SK-N-SH treated with all-trans-retinoic acid at 6 μM for 48 hours (cell line): ENCODE data around the gene CD248.

Experiments used
- ATAC-seq: fragments of 200-7000 bp; cut with Tn5 transposase; 3 replicates; pipeline ENCODE4 v1.9.1; 2020; ENCODE audit warnings: mild to moderate bottlenecking, moderate library complexity
- BACH2 ChIP-seq: fragments of 250-450 bp; sonication (Bioruptor Pico); IDR thresholded peaks from 2 replicates; pipeline ENCODE4 v1.9.0; 2021; ENCODE audit warnings: mild to moderate bottlenecking, borderline replicate concordance
- ESRRG ChIP-seq: fragments of 250-450 bp; sonication (Bioruptor Pico); IDR thresholded peaks from 2 replicates; pipeline ENCODE4 v1.6.1; 2021; ENCODE audit warnings: mild to moderate bottlenecking
- GLIS3 ChIP-seq: fragments of 250-450 bp; sonication (Bioruptor Pico); IDR thresholded peaks from 2 replicates; pipeline ENCODE4 v1.5.0; 2020; ENCODE audit warnings: mild to moderate bottlenecking, moderate library complexity
- ISL1 ChIP-seq: fragments of 250-450 bp; sonication (Bioruptor Pico); IDR thresholded peaks from 2 replicates; pipeline ENCODE4 v2.1.2; 2022; ENCODE audit warnings: mild to moderate bottlenecking, moderate library complexity
- OSR1 ChIP-seq: fragments of 250-450 bp; sonication (Bioruptor Pico); IDR thresholded peaks from 2 replicates; pipeline ENCODE4 v1.8.0; 2022; ENCODE audit warnings: moderate library complexity, mild to moderate bottlenecking, inconsistent platforms
- SNAI2 ChIP-seq: fragments of 250-450 bp; sonication (Bioruptor Pico); IDR thresholded peaks from 2 replicates; pipeline ENCODE4 v1.5.0; 2020; ENCODE audit warnings: mild to moderate bottlenecking, moderate library complexity
- TCF4 ChIP-seq: fragments of 250-450 bp; sonication (Bioruptor Pico); IDR thresholded peaks from 2 replicates; pipeline ENCODE4 v1.8.0; 2021; ENCODE audit warnings: mild to moderate bottlenecking, moderate library complexity, borderline replicate concordance
- TOX ChIP-seq: fragments of 250-450 bp; sonication (Bioruptor Pico); IDR thresholded peaks from 2 replicates; pipeline ENCODE4 v1.8.0; 2021; ENCODE audit warnings: mild to moderate bottlenecking, moderate library complexity, borderline replicate concordance
- ZC3H10 ChIP-seq: fragments of 250-450 bp; sonication (Bioruptor Pico); IDR thresholded peaks from 2 replicates; pipeline ENCODE4 v1.5.1; 2021; ENCODE audit warnings: mild to moderate bottlenecking, moderate library complexity
- ZFP30 ChIP-seq: fragments of 450-650 bp; formaldehyde crosslinking; IDR thresholded peaks from 2 replicates; pipeline ENCODE4 v1.5.0; 2022; ENCODE audit warnings: mild to moderate bottlenecking, moderate library complexity
- ZNF565 ChIP-seq: fragments of 450-650 bp; formaldehyde crosslinking; conservative IDR thresholded peaks from 2 replicates; pipeline ENCODE4 v1.5.0; 2020; ENCODE audit warnings: low read depth, mild to moderate bottlenecking, moderate library complexity
- ZNF70 ChIP-seq: fragments of 450-650 bp; formaldehyde crosslinking; IDR thresholded peaks from 2 replicates; pipeline ENCODE4 v1.5.0; 2020; ENCODE audit warnings: mild to moderate bottlenecking, moderate library complexity
- ZNF8 ChIP-seq: fragments of 450-650 bp; formaldehyde crosslinking; IDR thresholded peaks from 2 replicates; pipeline ENCODE4 v1.5.0; 2020; ENCODE audit warnings: mild to moderate bottlenecking, moderate library complexity
- TF ChIP-seq, protein P1 (sequence below): fragments of 250-450 bp; sonication (Bioruptor Pico); IDR thresholded peaks from 2 replicates; pipeline ENCODE4 v1.8.0; 2020; ENCODE audit warnings: mild to moderate bottlenecking, moderate library complexity, borderline replicate concordance
- TF ChIP-seq, protein P2 (sequence below): fragments of 250-450 bp; sonication (Bioruptor Pico); IDR thresholded peaks from 2 replicates; pipeline ENCODE4 v1.8.0; 2021; ENCODE audit warnings: low read depth, mild to moderate bottlenecking, moderate library complexity, borderline replicate concordance
- TF ChIP-seq, protein P3 (sequence below): fragments of 250-450 bp; sonication (Bioruptor Pico); IDR thresholded peaks from 2 replicates; pipeline ENCODE4 v1.5.1; 2021; ENCODE audit warnings: mild to moderate bottlenecking, moderate library complexity
- TF ChIP-seq, protein P4 (sequence below): fragments of 250-450 bp; sonication (Bioruptor Pico); IDR thresholded peaks from 2 replicates; pipeline ENCODE4 v1.5.0; 2020; ENCODE audit warnings: mild to moderate bottlenecking, moderate library complexity
- TF ChIP-seq, protein P5 (sequence below): fragments of 250-450 bp; sonication (Bioruptor Pico); IDR thresholded peaks from 2 replicates; pipeline ENCODE4 v1.5.1; 2020; ENCODE audit warnings: low read depth, mild to moderate bottlenecking, moderate library complexity

The CD248 gene

DNA sequence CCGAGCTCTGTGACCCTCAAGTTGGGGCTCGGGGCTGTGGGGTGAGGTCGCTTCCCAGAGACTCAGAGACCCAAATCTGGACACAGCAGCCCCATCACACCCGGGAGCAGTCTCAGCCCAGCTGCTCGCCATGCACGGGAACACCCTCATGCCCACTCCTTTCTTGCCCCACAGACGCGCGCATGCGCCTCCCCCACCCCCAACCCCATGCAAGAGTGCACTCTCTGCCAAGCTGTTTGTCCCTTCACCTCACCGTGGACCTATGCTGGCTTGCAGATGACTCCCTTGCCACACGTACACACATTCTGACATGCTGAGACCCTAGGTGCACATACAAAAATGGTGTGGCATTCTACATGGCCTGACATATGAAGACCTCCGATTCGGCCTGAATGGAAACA, 478 bp upstream of the CD248 start:
- ATAC-seq: no peak
- TF ChIP-seq ZFP30 (CRISPR knock-in tag) (no peak), ZNF70 (CRISPR knock-in tag) (no peak), SNAI2 (no peak), ESRRG (no peak), ZC3H10 (no peak), GLIS3 (CRISPR knock-in tag) (no peak), BACH2 (CRISPR knock-in tag) (no peak), ZNF565 (CRISPR knock-in tag) (no peak)
- TF ChIP-seq, protein P1, sequence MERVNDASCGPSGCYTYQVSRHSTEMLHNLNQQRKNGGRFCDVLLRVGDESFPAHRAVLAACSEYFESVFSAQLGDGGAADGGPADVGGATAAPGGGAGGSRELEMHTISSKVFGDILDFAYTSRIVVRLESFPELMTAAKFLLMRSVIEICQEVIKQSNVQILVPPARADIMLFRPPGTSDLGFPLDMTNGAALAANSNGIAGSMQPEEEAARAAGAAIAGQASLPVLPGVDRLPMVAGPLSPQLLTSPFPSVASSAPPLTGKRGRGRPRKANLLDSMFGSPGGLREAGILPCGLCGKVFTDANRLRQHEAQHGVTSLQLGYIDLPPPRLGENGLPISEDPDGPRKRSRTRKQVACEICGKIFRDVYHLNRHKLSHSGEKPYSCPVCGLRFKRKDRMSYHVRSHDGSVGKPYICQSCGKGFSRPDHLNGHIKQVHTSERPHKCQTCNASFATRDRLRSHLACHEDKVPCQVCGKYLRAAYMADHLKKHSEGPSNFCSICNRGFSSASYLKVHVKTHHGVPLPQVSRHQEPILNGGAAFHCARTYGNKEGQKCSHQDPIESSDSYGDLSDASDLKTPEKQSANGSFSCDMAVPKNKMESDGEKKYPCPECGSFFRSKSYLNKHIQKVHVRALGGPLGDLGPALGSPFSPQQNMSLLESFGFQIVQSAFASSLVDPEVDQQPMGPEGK (CRISPR knock-in tag): no peak

DNA sequence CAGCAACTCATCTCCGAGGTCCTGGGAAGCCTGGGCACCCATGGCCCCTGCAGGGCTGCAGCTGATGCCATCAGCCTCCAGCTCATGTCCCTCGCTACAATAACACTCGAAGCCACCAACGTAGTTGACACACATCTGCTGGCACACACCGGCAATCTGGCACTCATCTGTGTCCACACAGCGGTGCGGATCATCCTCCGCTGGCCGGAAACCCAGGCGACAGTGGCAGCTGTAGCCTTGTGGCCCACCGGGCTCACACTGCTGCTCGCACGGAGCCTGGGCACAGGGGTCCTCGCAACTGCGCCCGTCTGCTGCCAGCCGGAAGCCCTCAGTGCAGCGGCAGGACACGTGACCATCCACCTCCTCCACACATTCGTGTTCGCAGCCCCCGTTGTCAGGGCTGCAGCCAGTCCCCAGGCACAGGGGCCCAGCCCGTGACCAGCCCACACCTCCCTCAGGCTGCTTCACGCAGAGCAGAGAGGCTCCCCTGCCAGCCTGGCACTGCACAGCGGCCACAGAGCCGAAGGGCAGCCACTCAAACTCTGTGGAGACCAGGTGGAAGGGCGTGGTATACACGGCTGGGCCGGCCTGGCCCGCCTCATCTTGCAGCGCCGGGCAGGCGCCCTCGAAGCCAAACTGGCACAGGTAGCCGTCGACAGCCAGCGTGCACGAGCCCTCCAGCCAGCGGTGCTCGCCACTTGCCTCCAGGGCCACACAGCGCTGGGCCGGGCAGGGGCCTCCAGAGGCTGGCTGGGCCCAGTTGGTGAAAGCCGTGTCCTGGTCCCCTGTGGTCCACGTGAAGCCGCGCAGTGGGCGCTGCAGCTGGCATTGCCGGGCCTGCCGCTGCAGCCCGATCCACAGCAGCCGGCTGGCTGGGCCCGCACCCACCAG, 678 bp downstream of the CD248 start:
- TF ChIP-seq ZNF565 (CRISPR knock-in tag) (no peak), ESRRG (no peak), OSR1 (no peak), BACH2 (CRISPR knock-in tag) (no peak), TCF4 (CRISPR knock-in tag) (no peak), ZC3H10 (no peak), GLIS3 (CRISPR knock-in tag) (no peak), ZNF8 (CRISPR knock-in tag) (no peak), TOX (CRISPR knock-in tag) (no peak), SNAI2 (no peak), ISL1 (CRISPR knock-in tag) (no peak), ZFP30 (CRISPR knock-in tag) (no peak)
- TF ChIP-seq, protein P2, sequence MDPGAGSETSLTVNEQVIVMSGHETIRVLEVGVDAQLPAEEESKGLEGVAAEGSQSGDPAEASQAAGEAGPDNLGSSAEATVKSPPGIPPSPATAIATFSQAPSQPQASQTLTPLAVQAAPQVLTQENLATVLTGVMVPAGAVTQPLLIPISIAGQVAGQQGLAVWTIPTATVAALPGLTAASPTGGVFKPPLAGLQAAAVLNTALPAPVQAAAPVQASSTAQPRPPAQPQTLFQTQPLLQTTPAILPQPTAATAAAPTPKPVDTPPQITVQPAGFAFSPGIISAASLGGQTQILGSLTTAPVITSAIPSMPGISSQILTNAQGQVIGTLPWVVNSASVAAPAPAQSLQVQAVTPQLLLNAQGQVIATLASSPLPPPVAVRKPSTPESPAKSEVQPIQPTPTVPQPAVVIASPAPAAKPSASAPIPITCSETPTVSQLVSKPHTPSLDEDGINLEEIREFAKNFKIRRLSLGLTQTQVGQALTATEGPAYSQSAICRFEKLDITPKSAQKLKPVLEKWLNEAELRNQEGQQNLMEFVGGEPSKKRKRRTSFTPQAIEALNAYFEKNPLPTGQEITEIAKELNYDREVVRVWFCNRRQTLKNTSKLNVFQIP (CRISPR knock-in tag): no peak
- TF ChIP-seq, protein P3, sequence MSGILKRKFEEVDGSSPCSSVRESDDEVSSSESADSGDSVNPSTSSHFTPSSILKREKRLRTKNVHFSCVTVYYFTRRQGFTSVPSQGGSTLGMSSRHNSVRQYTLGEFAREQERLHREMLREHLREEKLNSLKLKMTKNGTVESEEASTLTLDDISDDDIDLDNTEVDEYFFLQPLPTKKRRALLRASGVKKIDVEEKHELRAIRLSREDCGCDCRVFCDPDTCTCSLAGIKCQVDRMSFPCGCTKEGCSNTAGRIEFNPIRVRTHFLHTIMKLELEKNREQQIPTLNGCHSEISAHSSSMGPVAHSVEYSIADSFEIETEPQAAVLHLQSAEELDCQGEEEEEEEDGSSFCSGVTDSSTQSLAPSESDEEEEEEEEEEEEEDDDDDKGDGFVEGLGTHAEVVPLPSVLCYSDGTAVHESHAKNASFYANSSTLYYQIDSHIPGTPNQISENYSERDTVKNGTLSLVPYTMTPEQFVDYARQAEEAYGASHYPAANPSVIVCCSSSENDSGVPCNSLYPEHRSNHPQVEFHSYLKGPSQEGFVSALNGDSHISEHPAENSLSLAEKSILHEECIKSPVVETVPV (CRISPR knock-in tag): no peak
- TF ChIP-seq, protein P4, sequence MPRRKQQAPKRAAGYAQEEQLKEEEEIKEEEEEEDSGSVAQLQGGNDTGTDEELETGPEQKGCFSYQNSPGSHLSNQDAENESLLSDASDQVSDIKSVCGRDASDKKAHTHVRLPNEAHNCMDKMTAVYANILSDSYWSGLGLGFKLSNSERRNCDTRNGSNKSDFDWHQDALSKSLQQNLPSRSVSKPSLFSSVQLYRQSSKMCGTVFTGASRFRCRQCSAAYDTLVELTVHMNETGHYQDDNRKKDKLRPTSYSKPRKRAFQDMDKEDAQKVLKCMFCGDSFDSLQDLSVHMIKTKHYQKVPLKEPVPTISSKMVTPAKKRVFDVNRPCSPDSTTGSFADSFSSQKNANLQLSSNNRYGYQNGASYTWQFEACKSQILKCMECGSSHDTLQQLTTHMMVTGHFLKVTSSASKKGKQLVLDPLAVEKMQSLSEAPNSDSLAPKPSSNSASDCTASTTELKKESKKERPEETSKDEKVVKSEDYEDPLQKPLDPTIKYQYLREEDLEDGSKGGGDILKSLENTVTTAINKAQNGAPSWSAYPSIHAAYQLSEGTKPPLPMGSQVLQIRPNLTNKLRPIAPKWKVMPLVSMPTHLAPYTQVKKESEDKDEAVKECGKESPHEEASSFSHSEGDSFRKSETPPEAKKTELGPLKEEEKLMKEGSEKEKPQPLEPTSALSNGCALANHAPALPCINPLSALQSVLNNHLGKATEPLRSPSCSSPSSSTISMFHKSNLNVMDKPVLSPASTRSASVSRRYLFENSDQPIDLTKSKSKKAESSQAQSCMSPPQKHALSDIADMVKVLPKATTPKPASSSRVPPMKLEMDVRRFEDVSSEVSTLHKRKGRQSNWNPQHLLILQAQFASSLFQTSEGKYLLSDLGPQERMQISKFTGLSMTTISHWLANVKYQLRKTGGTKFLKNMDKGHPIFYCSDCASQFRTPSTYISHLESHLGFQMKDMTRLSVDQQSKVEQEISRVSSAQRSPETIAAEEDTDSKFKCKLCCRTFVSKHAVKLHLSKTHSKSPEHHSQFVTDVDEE (CRISPR knock-in tag): no peak
- TF ChIP-seq, protein P5, sequence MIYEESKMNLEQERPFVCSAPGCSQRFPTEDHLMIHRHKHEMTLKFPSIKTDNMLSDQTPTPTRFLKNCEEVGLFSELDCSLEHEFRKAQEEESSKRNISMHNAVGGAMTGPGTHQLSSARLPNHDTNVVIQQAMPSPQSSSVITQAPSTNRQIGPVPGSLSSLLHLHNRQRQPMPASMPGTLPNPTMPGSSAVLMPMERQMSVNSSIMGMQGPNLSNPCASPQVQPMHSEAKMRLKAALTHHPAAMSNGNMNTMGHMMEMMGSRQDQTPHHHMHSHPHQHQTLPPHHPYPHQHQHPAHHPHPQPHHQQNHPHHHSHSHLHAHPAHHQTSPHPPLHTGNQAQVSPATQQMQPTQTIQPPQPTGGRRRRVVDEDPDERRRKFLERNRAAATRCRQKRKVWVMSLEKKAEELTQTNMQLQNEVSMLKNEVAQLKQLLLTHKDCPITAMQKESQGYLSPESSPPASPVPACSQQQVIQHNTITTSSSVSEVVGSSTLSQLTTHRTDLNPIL (CRISPR knock-in tag): no peak
- TF ChIP-seq, protein P1 (CRISPR knock-in tag): no peak
- ATAC-seq: no peak
